ENCODE data around the gene MSH5. TPM values are rescaled to one million over a fixed set of nuclear protein-coding genes. Genes with fewer than 3 reads are reported as not detected.

MSH5 gene
- total and polyA plus RNA-seq, 9 of the 15 experiments (the other 6 are each of a cell fraction or from before 2014, with no cell fraction given), result 12.5 to 104 (median 46.6) TPM

- peak; percentile 85 for TF ChIP-seq ZNF512 (tag; IDR thresholded peaks at IDR 0.05)
- TF ChIP-seq HNRNPK (IDR thresholded peaks at IDR 0.05; ENCODE audit: low read depth, low read length, poor library complexity, severe bottlenecking), result no peak
- TF ChIP-seq JUNB (CRISPR knock-in tag; conservative IDR thresholded peaks at IDR 0.05), result no peak
- TF ChIP-seq CREB5 (CRISPR knock-in tag; IDR thresholded peaks at IDR 0.05), result peak; percentile 82; the same call in 1 of the 2 replicates
- no peak for TF ChIP-seq SP1 (CRISPR knock-in tag; IDR thresholded peaks at IDR 0.05)
- no peak for TF ChIP-seq ZNF41 (CRISPR knock-in tag; conservative IDR thresholded peaks at IDR 0.05)
- TF ChIP-seq PHF8 (IDR thresholded peaks at IDR 0.05; ENCODE audit: borderline replicate concordance, low read length), result 0 out of 2 replicates have a peak, but pooled peaks have one; percentile 2
- peak; percentile 64; the same call in 1 of the 2 replicates for TF ChIP-seq SMARCA5 (IDR thresholded peaks at IDR 0.05)
- TF ChIP-seq CBX1 (IDR thresholded peaks at IDR 0.05; ENCODE audit: low read depth), result no peak
- 0 out of 2 replicates have a peak, but pooled peaks have one; percentile 16 for TF ChIP-seq ATF6 (CRISPR knock-in tag; IDR thresholded peaks at IDR 0.05)
- no peak for TF ChIP-seq RBM22 (IDR thresholded peaks at IDR 0.05; ENCODE audit: low read depth, low read length, poor library complexity, severe bottlenecking)
- peak; percentile 14; the same call in 1 of the 2 replicates for TF ChIP-seq PYGO2 (tag; IDR thresholded peaks at IDR 0.05)
- TF ChIP-seq FOXA1 (IDR thresholded peaks at IDR 0.05; ENCODE audit: borderline replicate concordance), result no peak
- peak; percentile 34; the same call in 1 of the 2 replicates for TF ChIP-seq DEAF1 (CRISPR knock-in tag; IDR thresholded peaks at IDR 0.05)
- peak; percentile 45; the same call in 1 of the 2 replicates for TF ChIP-seq RNF219 (CRISPR knock-in tag; IDR thresholded peaks at IDR 0.05)
- no peak for TF ChIP-seq STAG1 (CRISPR knock-in tag; IDR thresholded peaks at IDR 0.05; ENCODE audit: borderline replicate concordance)
These were observed 2.4 kb upstream of the MSH5 start (continued) for GRCh38 chr6:31737315-31737990.
